Fibroblast of villous mesenchyme (primary cell): ENCODE measurements around the gene LGR5. TPM values are rescaled to one million over a fixed set of nuclear protein-coding genes. Genes with fewer than 3 reads are reported as not detected.

Source experiments
- DNase-seq: peaks from one replicate; pipeline ENCODE4 v3.0.0-alpha.2; 2010; ENCODE audit warnings: low read depth
- H3K4me3 ChIP-seq: 2 replicates; pipeline ENCODE4 v1.5.1; 2011; ENCODE audit warnings: low read depth, mild to moderate bottlenecking, low read length
- CTCF ChIP-seq: IDR thresholded peaks from 2 replicates; pipeline ENCODE4 v1.5.1; 2012; ENCODE audit warnings: low read depth, mild to moderate bottlenecking, low read length; ENCODE audit not compliant: insufficient read depth
- total RNA-seq: library from RNA; depleted of rRNA; stranded (reverse); fragments of >200 nt; gene quantifications from 2 replicates; pipeline ENCODE4 v1.2.3, GENCODE V29; 2012

The LGR5 gene
- total RNA-seq, 1 donor, result not detected

GRCh38 chr12:71405884-71406283 lies 33.7 kb upstream of the LGR5 start:
- no peak for TF ChIP-seq CTCF
- no peak for DNase-seq
- no peak overlapping the region for H3K4me3 ChIP-seq

- no peak overlapping the region for H3K4me3 ChIP-seq
These were observed 31.9 kb upstream of the LGR5 start for GRCh38 chr12:71407732-71408131.

GRCh38 chr12:71410844-71411243 lies 28.8 kb upstream of the LGR5 start:
- TF ChIP-seq CTCF, result no peak
- no peak overlapping the region for H3K4me3 ChIP-seq
- DNase-seq, result no peak

More at GRCh38 chr12:71407732-71408131, 31.9 kb upstream of the LGR5 start:
- no peak for DNase-seq
- no peak for TF ChIP-seq CTCF

GRCh38 chr12:71411635-71412034 lies 28.0 kb upstream of the LGR5 start:
- no peak for TF ChIP-seq CTCF
- no peak for DNase-seq

GRCh38 chr12:71415336-71416231 lies 24.0 kb upstream of the LGR5 start:
- peak; percentile 57 for DNase-seq
- peak; percentile 82 for TF ChIP-seq CTCF
- no peak overlapping the region for H3K4me3 ChIP-seq

More at GRCh38 chr12:71411635-71412034, 28.0 kb upstream of the LGR5 start:
- H3K4me3 ChIP-seq, result no peak overlapping the region

- no peak for TF ChIP-seq CTCF
- DNase-seq, result no peak
These were observed 22.4 kb upstream of the LGR5 start for GRCh38 chr12:71417181-71417580.

More at GRCh38 chr12:71417181-71417580, 22.4 kb upstream of the LGR5 start:
- H3K4me3 ChIP-seq, result no peak overlapping the region
